Right lobe of liver (tissue), 4 donors: ENCODE results near the gene MOGAT1.

Experiments
- CTCF ChIP-seq, 4 donors: fragments of 200-600 bp in 3 of 4; fragments of 450-650 bp in 1 of 4; IDR thresholded peaks; one replicate each; pipeline versions ENCODE4 v1.5.1 to v1.8.0; 2016 to 2022; ENCODE audit warnings: antibody characterized with exemption in 4 of 4, mild to moderate bottlenecking in 2 of 4
- POLR2A ChIP-seq: fragments of 450-650 bp; IDR thresholded peaks from one replicate; pipeline ENCODE4 v1.6.1; 2017; ENCODE audit warnings: antibody characterized with exemption, mild to moderate bottlenecking
- donor health status: DM: no; HTN: no; CAD: no.
- donor health status: DM: no; HTN: no; CAD: no.
- donor health status: DM: no; HTN: yes; CAD: no.

- TF ChIP-seq CTCF (IDR thresholded peaks at IDR 0.05): no peak
- TF ChIP-seq POLR2A: no peak
Observed at GRCh38 chr2:222745836-222746559, 74.5 kb downstream of the MOGAT1 start.
